CD4-positive, alpha-beta T cell treated with Interleukin-17A for 4 hours (primary cell): ENCODE measurements around the gene EFNA4.
A peak's percentile ranks its signal among the peaks of the same experiment; 100 is the strongest.

Experiments used
- DNase-seq: peaks from one replicate; pipeline ENCODE4 v3.0.0-alpha.2; 2020; ENCODE audit warnings: mixed read lengths

EFNA4 gene

DNA sequence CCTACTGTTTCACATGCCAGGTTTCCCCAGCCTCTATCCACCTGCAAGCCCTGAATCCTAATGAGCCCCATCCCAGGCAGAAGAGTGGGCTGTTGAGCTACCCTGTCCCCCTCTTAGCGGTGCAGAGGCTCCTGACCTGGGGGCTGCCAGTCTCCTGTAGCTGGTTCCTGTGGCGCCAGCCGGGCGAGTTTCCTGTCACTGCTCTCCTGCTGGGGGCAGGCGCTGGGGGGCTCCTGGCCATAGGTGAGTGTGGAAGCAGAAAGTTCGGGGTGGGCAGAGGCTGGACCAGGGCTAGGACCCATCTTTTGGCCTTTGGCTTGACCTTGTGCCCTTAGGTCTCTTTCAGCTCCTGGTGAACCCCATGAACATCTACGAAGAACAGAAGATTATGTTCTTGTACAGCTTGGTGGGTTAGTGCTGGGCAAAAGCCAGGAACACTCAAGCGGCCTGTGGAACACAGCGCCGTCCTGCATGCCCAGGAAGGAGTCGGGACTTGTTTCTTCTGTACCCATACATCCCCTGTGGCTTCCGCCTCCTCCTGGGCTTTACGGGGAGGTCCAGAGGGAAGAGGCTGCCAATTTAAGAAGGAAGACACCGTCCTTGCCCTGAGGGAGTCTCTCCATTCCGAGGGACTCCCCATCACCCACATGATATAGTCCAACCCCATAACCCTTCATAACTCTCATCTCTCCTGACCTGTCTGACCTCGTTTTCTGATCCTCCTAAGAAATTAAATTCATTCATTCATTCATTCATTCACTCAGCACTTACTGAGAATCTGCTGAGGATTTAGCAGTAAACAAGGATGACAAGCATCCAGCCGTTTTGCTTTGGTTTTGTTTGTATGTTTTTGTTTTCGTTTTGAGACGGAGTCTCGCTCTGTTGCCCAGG, 29.0 kb upstream of the EFNA4 start:
- no peak for DNase-seq

GRCh38 chr1:155035936-155036335, 27.6 kb upstream of the EFNA4 start:
- no peak for DNase-seq

DNA sequence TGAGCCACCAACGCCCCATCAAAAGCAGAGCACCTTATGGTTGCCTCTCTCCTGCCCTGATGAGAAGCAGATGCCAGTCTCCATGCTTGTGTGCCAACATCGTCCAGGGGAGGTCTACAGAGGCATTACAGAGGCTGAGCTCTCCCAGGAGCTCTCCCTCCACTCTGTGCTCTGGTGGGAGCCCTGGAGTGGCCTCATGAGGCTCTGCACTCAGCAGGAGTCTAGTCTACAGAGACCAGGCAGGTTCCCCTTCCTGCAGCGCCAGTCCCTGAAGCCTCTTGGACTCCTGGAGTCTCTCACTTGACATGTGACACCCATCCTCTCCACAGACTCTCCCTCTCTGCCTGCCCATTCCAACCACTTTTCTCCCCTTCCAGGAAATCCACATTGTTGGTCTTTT, 26.5 kb upstream of the EFNA4 start:
- no peak for DNase-seq

DNA sequence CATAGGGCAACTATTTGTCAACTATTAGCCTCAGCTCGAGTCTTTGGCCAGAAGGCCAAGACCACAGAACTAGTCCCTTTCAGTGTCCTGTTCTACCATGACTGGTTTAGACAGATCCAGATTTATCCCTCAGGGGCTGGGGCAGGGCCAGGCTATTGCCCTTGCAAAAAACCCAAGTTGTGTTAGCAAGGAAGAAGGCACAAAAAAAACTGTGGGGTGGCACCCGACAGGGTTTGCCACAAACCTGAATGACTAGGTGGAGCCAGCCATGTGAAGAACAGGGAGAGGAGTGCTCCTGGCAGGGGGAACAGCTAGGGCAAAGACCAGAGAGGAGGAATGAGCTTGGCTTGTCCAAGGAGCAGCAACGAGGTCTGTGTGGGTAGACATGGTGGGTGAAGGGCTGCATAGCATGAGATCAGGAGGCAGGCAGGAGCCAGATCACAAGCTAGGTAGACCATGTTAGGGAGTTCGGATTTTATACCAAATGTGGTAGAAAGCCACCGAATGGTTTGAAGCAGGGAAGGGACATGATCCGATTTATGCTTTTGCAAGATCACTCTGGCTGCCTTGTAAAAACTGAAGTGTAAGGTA, 25.6 kb upstream of the EFNA4 start:
- DNase-seq, result no peak

DNA sequence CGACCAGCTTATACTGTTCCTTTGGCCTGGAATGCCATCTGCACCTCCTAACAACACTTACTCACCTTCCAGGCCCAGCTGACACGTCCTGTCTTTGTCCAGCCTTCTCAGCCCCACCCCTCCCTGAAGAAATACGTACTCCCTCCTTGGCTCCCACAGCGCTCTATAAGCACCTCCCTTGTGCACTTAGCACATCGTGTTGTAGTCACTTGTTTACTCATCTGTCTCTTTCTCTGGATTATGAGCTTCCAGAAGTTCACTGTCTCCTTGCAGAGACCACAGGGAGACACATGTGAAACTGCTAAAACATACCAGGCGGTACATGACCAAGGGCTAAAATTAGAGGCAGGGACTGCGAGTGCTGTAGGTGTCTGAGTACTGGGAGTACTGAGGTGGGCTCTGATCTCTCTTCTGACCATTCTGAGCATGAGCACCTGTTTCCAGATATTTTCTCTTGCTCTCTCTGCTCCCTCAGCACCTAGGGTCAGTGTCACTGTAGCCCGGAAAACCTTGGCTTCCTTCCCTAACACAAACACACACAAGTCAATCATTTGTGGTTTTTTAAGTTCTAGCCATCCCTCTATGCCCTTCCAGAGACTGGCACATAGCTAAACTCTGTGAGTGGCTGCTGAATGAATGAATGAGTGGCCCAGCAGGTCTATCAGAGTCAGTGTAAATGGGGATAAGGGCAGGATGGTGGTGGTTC, 24.8 kb upstream of the EFNA4 start:
- DNase-seq, result no peak

DNA sequence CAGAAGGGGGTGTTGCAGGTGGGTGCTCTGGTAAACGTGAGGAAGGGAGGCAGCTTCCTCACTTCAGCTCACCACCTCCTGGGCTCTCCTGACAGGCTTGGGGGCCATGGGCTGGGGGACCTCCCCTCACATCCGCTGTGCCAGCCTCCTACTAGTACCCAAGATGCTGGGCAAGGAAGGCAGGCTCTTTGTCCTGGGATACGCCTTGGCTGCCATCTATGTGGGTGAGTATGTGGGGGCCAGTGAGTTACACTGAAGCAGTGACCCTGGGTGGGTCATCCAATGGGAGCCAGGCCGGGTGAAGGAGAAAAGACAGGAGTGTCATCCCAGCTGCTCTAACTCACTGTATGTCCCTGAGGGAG, 24.3 kb upstream of the EFNA4 start:
- no peak for DNase-seq

- DNase-seq, result no peak
These were observed 23.0 kb upstream of the EFNA4 start for GRCh38 chr1:155040358-155041093.

- DNase-seq, result no peak
These were observed 20.8 kb upstream of the EFNA4 start for GRCh38 chr1:155042789-155043188.

DNA sequence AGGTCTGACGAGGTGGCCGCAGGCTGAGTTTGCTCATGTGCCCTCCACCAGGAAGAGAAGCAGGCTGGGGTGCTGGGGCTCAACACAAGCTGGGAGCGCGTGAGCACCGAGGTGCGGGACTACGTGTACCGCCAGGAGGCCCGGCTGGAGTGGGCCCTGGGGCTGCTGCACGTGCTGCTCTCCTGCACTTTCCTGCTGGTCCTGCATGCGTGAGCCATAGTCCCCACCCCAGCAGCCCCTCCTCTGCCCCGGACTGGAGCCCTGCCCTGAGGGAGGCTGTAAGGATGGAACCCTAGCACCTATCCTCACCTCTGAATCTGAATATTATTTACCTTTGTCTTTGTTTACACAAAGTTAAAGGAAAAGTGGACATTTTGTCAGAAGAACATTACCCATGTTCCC, 20.2 kb upstream of the EFNA4 start:
- no peak for DNase-seq

GRCh38 chr1:155043793-155044192, 19.7 kb upstream of the EFNA4 start:
- no peak for DNase-seq

GRCh38 chr1:155044365-155044764, 19.2 kb upstream of the EFNA4 start:
- DNase-seq, result no peak

GRCh38 chr1:155044812-155045657, 18.5 kb upstream of the EFNA4 start:
- DNase-seq, result peak; percentile 76

GRCh38 chr1:155048449-155049334, 14.8 kb upstream of the EFNA4 start:
- no peak for DNase-seq

- no peak for DNase-seq
These were observed 13.6 kb upstream of the EFNA4 start for GRCh38 chr1:155049651-155050559.

- DNase-seq, result peak; percentile 89
These were observed 12.8 kb upstream of the EFNA4 start, which contains the start of gene ADAM15 for GRCh38 chr1:155050560-155051341. Gene ADAM15, plus strand, starts transcription at chr1:155051316. Its CDS starts 71 bp downstream, at chr1:155051387.

GRCh38 chr1:155051342-155051776, 12.2 kb upstream of the EFNA4 start:
- DNase-seq, result no peak

GRCh38 chr1:155051777-155052398, 11.7 kb upstream of the EFNA4 start:
- DNase-seq, result peak; percentile 61
